Measurements from ENCODE around the gene RPS25. TPM values are rescaled to one million over a fixed set of nuclear protein-coding genes. Genes with fewer than 3 reads are reported as not detected.

Gene RPS25
- total and polyA plus RNA-seq, 2 donors from 2014 or later = 852 to 1,047 TPM

GRCh38 chr11:119055901-119056300 lies 37.8 kb upstream of the RPS25 start:
- Histone ChIP-seq H3K4me3 (ENCODE audit: low read length in 3 of 3) (peak overlapping the region; percentile 62 to 80 (median 69)), H3K4me1 (ENCODE audit: control insufficient read depth in 2 of 3, insufficient read depth in 2 of 3, low read depth in 1 of 3, low read length in 3 of 3) (peaks cover 0 to 11% (median 8%) of the 10 kb centered on the region in 3 donors), H3K36me3 (ENCODE audit: control insufficient read depth in 2 of 3, insufficient read depth in 3 of 3, low read length in 3 of 3) (peaks cover 0 to 39% (median 33%) of the 10 kb centered on the region in 3 donors), H3K9ac (ENCODE audit: low read length in 3 of 3) (peak overlapping the region; percentile 44 to 89 (median 82)), H3K27me3 (ENCODE audit: control insufficient read depth, insufficient read depth, low read length) (no peaks in the 10 kb centered on the region), H3K9me3 (ENCODE audit: control insufficient read depth in 2 of 3, insufficient read depth in 1 of 3, low read length in 3 of 3) (no peaks in the 10 kb centered on the region), H3K27ac (ENCODE audit: low read depth in 2 of 2, low read length in 2 of 2) (no peak overlapping the region)
- intact Hi-C loops (cut with DNase I) = no loop called here
- peak in 2 of 5 donors; percentile 9 to 41 for DNase-seq
- FAIRE-seq = no peak
- no peak for TF ChIP-seq CTCF (IDR thresholded peaks at IDR 0.05; ENCODE audit: borderline replicate concordance, extremely low read depth, insufficient read depth)

- H3K9me3 ChIP-seq (ENCODE audit: control insufficient read depth in 2 of 3, insufficient read depth in 1 of 3, low read length in 3 of 3) = no peaks in the 10 kb centered on the region
- no peak overlapping the region for H3K4me3 ChIP-seq (ENCODE audit: low read length in 3 of 3)
- DNase-seq (peak in 1 of 5 donors; percentile 55), FAIRE-seq (no peak)
- peaks cover 0 to 44% (median 40%) of the 10 kb centered on the region in 3 donors for H3K36me3 ChIP-seq (ENCODE audit: control insufficient read depth in 2 of 3, insufficient read depth in 3 of 3, low read length in 3 of 3)
- no peak overlapping the region for H3K9ac ChIP-seq (ENCODE audit: low read length in 3 of 3)
- no peak for TF ChIP-seq CTCF (IDR thresholded peaks at IDR 0.05; ENCODE audit: borderline replicate concordance, extremely low read depth, insufficient read depth)
- H3K27me3 ChIP-seq (ENCODE audit: control insufficient read depth, insufficient read depth, low read length) = no peaks in the 10 kb centered on the region
- peaks cover 0 to 11% (median 8%) of the 10 kb centered on the region in 3 donors for H3K4me1 ChIP-seq (ENCODE audit: control insufficient read depth in 2 of 3, insufficient read depth in 2 of 3, low read depth in 1 of 3, low read length in 3 of 3)
- H3K27ac ChIP-seq (ENCODE audit: low read depth in 2 of 2, low read length in 2 of 2) = no peak overlapping the region
- intact Hi-C loops (cut with DNase I) = no loop called here
Measured at GRCh38 chr11:119054418-119054817, 36.3 kb upstream of the RPS25 start.

- intact Hi-C loops (cut with DNase I) = no loop called here
- DNase-seq = peak in 1 of 5 donors; percentile 46
- no peak for FAIRE-seq
- no peaks in the 10 kb centered on the region for H3K27me3 ChIP-seq (ENCODE audit: control insufficient read depth, insufficient read depth, low read length)
- no peak overlapping the region for H3K27ac ChIP-seq (ENCODE audit: low read depth in 2 of 2, low read length in 2 of 2)
- peaks cover 0 to 61% (median 59%) of the 10 kb centered on the region in 3 donors for H3K36me3 ChIP-seq (ENCODE audit: control insufficient read depth in 2 of 3, insufficient read depth in 3 of 3, low read length in 3 of 3)
- H3K4me1 ChIP-seq (ENCODE audit: control insufficient read depth in 2 of 3, insufficient read depth in 2 of 3, low read depth in 1 of 3, low read length in 3 of 3) = peaks cover 0 to 9% (median 5%) of the 10 kb centered on the region in 3 donors
- no peak overlapping the region for H3K9ac ChIP-seq (ENCODE audit: low read length in 3 of 3)
- no peak overlapping the region for H3K4me3 ChIP-seq (ENCODE audit: low read length in 3 of 3)
- H3K9me3 ChIP-seq (ENCODE audit: control insufficient read depth in 2 of 3, insufficient read depth in 1 of 3, low read length in 3 of 3) = no peaks in the 10 kb centered on the region
- no peak for TF ChIP-seq CTCF (IDR thresholded peaks at IDR 0.05; ENCODE audit: borderline replicate concordance, extremely low read depth, insufficient read depth)
Measured at GRCh38 chr11:119052163-119052814, 34.1 kb upstream of the RPS25 start.
